Tracheal epithelial cell (primary cell): ENCODE results near the gene RGS9. TPM values are rescaled to one million over a fixed set of nuclear protein-coding genes. Genes with fewer than 3 reads are reported as not detected.

Source experiments
- total RNA-seq: library from RNA; depleted of rRNA; stranded (reverse); fragments of >200 nt; gene quantifications from 2 replicates; pipeline ENCODE4 v1.2.1, GENCODE V29; 2014

The RGS9 gene
- total RNA-seq: 1.2 and 1.9 TPM in 2 replicates

GRCh38 chr17:65137021-65137939 is at the start of gene RGS9:
RGS9 (plus strand) TSS chr17:65137370; CDS start chr17:65137541, 171 bp downstream.

Other genes starting within 250 kb of the RGS9 start
- 0.96 and 1.9 TPM in 2 replicates for gene LRRC37A3, start 217.9 kb upstream of the RGS9 start, total RNA-seq
- 52.3 and 66.3 TPM in 2 replicates for gene GNA13, start 80.6 kb upstream of the RGS9 start, total RNA-seq